Inflammatory macrophage treated with lipopolysaccharide for 1 hour (primary cell): Measurements from ENCODE around the gene TRIO.

ENCODE experiments used
- DNase-seq, 2 donors: peaks; one replicate each; pipeline ENCODE4 v3.0.0-alpha.2; 2020 to 2022

TRIO gene

GRCh38 chr5:14445576-14446290 lies 302.6 kb downstream of the TRIO start:
- peak; percentile 52 to 59 for DNase-seq

GRCh38 chr5:14447958-14448911 lies 305.1 kb downstream of the TRIO start:
- DNase-seq: no peak

GRCh38 chr5:14449052-14449661 lies 306.0 kb downstream of the TRIO start:
- no peak for DNase-seq

GRCh38 chr5:14450018-14450524 lies 306.9 kb downstream of the TRIO start:
- no peak for DNase-seq

GRCh38 chr5:14450742-14451141 lies 307.6 kb downstream of the TRIO start:
- no peak for DNase-seq

- DNase-seq: no peak
These were observed 308.7 kb downstream of the TRIO start for GRCh38 chr5:14451871-14452270.

GRCh38 chr5:14452685-14453454 lies 309.7 kb downstream of the TRIO start:
- no peak for DNase-seq

- DNase-seq: no peak
These were observed 310.3 kb downstream of the TRIO start for GRCh38 chr5:14453481-14453880.

- DNase-seq: no peak
These were observed 312.7 kb downstream of the TRIO start for GRCh38 chr5:14455814-14456321.

- DNase-seq: no peak
These were observed 314.3 kb downstream of the TRIO start for GRCh38 chr5:14457476-14457875.

- no peak for DNase-seq
These were observed 315.3 kb downstream of the TRIO start for GRCh38 chr5:14458414-14458813.

- DNase-seq: no peak
These were observed 317.8 kb downstream of the TRIO start for GRCh38 chr5:14460844-14461398.

- no peak for DNase-seq
These were observed 319.5 kb downstream of the TRIO start for GRCh38 chr5:14462681-14463080.

- peak; percentile 58 to 66 for DNase-seq
These were observed 320.5 kb downstream of the TRIO start for GRCh38 chr5:14463629-14464028.

GRCh38 chr5:14464096-14464495 lies 321.0 kb downstream of the TRIO start:
- DNase-seq: peak; percentile 13 to 24

GRCh38 chr5:14464671-14465070 lies 321.5 kb downstream of the TRIO start:
- no peak for DNase-seq

- DNase-seq: peak in 1 of 2 donors; percentile 11
These were observed 322.0 kb downstream of the TRIO start for GRCh38 chr5:14465116-14465515.

GRCh38 chr5:14465776-14466175 lies 322.6 kb downstream of the TRIO start:
- DNase-seq: no peak

GRCh38 chr5:14467251-14467650 lies 324.1 kb downstream of the TRIO start:
- DNase-seq: no peak

- DNase-seq: no peak
These were observed 324.7 kb downstream of the TRIO start for GRCh38 chr5:14467886-14468285.

GRCh38 chr5:14469551-14470377 lies 326.6 kb downstream of the TRIO start:
- DNase-seq: no peak
